ENCODE measurements around the gene MAP3K8.

MAP3K8 gene

GRCh38 chr10:30494558-30494957 lies 60.6 kb downstream of the MAP3K8 start:
- H3K4me2 ChIP-seq (ENCODE audit: low read length): no peak overlapping the region
- H4K12ac ChIP-seq (ENCODE audit: low read depth, low read length): no peak overlapping the region
- no peaks in the 10 kb centered on the region for H3K27me3 ChIP-seq (ENCODE audit: insufficient read depth, low read length)
- H3K36me3 ChIP-seq (ENCODE audit: control insufficient read depth in 1 of 2, insufficient read depth in 2 of 2, low read length in 2 of 2): no peaks in the 10 kb centered on the region
- no peaks in the 10 kb centered on the region for H3K79me1 ChIP-seq (ENCODE audit: low read length)
- no peak overlapping the region for H2AK5ac ChIP-seq (ENCODE audit: low read length)
- H3K79me2 ChIP-seq (ENCODE audit: control insufficient read depth, insufficient read depth, low read length, poor library complexity): no peaks in the 10 kb centered on the region
- no peak overlapping the region for H2BK120ac ChIP-seq (ENCODE audit: insufficient read depth, low read length, poor library complexity)
- no peak overlapping the region for H3K4ac ChIP-seq (ENCODE audit: low read depth, low read length)
- no peak overlapping the region for H3K27ac ChIP-seq (ENCODE audit: low read depth, low read length)
- H2BK5ac ChIP-seq (ENCODE audit: low read depth, low read length, poor library complexity): no peak overlapping the region
- no peak overlapping the region for H3K9ac ChIP-seq (ENCODE audit: low read length)
- H3K18ac ChIP-seq (ENCODE audit: low read length): no peak overlapping the region
- H3K14ac ChIP-seq (ENCODE audit: low read length): no peak overlapping the region
- no peaks in the 10 kb centered on the region for H3K9me3 ChIP-seq (ENCODE audit: insufficient read depth, low read depth, low read length)
- no peak overlapping the region for H2AFZ ChIP-seq (ENCODE audit: insufficient read depth, low read length, poor library complexity)
- DNase-seq: no peak
- no peaks in the 10 kb centered on the region for H3K4me1 ChIP-seq (ENCODE audit: control insufficient read depth in 1 of 2, insufficient read depth in 2 of 2, low read length in 2 of 2)
- no peak overlapping the region for H3K4me3 ChIP-seq (ENCODE audit: low read depth, low read length)
- no peak overlapping the region for H3K23ac ChIP-seq (ENCODE audit: low read length)
- no peak overlapping the region for H4K91ac ChIP-seq (ENCODE audit: low read depth, low read length)
- WGBS (ENCODE audit: extremely low coverage, insufficient coverage, insufficient read length): no CpG with 5 or more reads among the region's 4 CpGs
- no peak overlapping the region for H4K8ac ChIP-seq (ENCODE audit: low read depth, low read length)
- no peak overlapping the region for H2BK12ac ChIP-seq (ENCODE audit: low read length)

GRCh38 chr10:30495687-30496086 lies 61.7 kb downstream of the MAP3K8 start:
- H3K18ac ChIP-seq (ENCODE audit: low read length): no peak overlapping the region
- no CpG with 5 or more reads among the region's 6 CpGs for WGBS (ENCODE audit: extremely low coverage, insufficient coverage, insufficient read length)
- H3K9ac ChIP-seq (ENCODE audit: low read length): no peak overlapping the region
- H3K27ac ChIP-seq (ENCODE audit: low read depth, low read length): no peak overlapping the region
- H2BK12ac ChIP-seq (ENCODE audit: low read length): no peak overlapping the region
- no peak overlapping the region for H3K14ac ChIP-seq (ENCODE audit: low read length)
- H3K4me1 ChIP-seq (ENCODE audit: control insufficient read depth in 1 of 2, insufficient read depth in 2 of 2, low read length in 2 of 2): no peaks in the 10 kb centered on the region
- H3K4me2 ChIP-seq (ENCODE audit: low read length): no peak overlapping the region
- H3K23ac ChIP-seq (ENCODE audit: low read length): no peak overlapping the region
- no peak overlapping the region for H3K4ac ChIP-seq (ENCODE audit: low read depth, low read length)
- H4K91ac ChIP-seq (ENCODE audit: low read depth, low read length): no peak overlapping the region
- H3K4me3 ChIP-seq (ENCODE audit: low read depth, low read length): no peak overlapping the region
- H4K12ac ChIP-seq (ENCODE audit: low read depth, low read length): no peak overlapping the region
- no peaks in the 10 kb centered on the region for H3K27me3 ChIP-seq (ENCODE audit: insufficient read depth, low read length)
- H2AK5ac ChIP-seq (ENCODE audit: low read length): no peak overlapping the region
- no peaks in the 10 kb centered on the region for H3K9me3 ChIP-seq (ENCODE audit: insufficient read depth, low read depth, low read length)
- H3K36me3 ChIP-seq (ENCODE audit: control insufficient read depth in 1 of 2, insufficient read depth in 2 of 2, low read length in 2 of 2): no peaks in the 10 kb centered on the region
- DNase-seq: no peak
- no peak overlapping the region for H2BK5ac ChIP-seq (ENCODE audit: low read depth, low read length, poor library complexity)
- H2AFZ ChIP-seq (ENCODE audit: insufficient read depth, low read length, poor library complexity): no peak overlapping the region
- no peak overlapping the region for H4K8ac ChIP-seq (ENCODE audit: low read depth, low read length)
- H3K79me2 ChIP-seq (ENCODE audit: control insufficient read depth, insufficient read depth, low read length, poor library complexity): no peaks in the 10 kb centered on the region
- H3K79me1 ChIP-seq (ENCODE audit: low read length): no peaks in the 10 kb centered on the region
- no peak overlapping the region for H2BK120ac ChIP-seq (ENCODE audit: insufficient read depth, low read length, poor library complexity)

DNA sequence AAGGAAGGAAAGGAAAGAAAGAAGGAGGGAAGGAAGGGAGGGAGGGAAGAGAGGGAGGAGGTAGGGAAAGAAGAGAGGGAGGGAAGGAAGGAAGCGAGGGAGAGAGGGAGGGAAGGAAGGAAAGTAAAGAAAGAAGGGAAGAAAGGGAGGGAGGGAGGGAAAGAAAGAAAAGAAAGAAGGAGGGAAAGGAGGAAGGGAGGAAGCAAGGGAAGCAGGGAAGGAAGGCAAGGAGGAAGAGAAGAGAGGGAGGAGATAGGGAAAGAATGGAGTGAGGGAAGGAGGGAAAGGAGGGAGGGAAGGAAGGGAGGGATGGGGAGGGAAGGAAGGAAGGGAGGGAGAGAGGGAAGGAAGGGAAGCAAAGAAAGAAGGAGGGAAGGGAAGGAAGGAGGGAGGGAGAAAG lies 65.8 kb downstream of the MAP3K8 start:
- Histone ChIP-seq H3K14ac (ENCODE audit: low read length) (no peak overlapping the region), H3K9ac (ENCODE audit: low read length) (no peak overlapping the region), H3K4me2 (ENCODE audit: low read length) (no peak overlapping the region), H3K4me3 (ENCODE audit: low read depth, low read length) (no peak overlapping the region), H3K9me3 (ENCODE audit: insufficient read depth, low read depth, low read length) (no peaks in the 10 kb centered on the region), H2AFZ (ENCODE audit: insufficient read depth, low read length, poor library complexity) (no peak overlapping the region), H2BK12ac (ENCODE audit: low read length) (no peak overlapping the region), H3K27ac (ENCODE audit: low read depth, low read length) (no peak overlapping the region), H3K79me1 (ENCODE audit: low read length) (no peaks in the 10 kb centered on the region), H3K23ac (ENCODE audit: low read length) (no peak overlapping the region), H3K4me1 (ENCODE audit: control insufficient read depth in 1 of 2, insufficient read depth in 2 of 2, low read length in 2 of 2) (no peaks in the 10 kb centered on the region), H3K27me3 (ENCODE audit: insufficient read depth, low read length) (no peaks in the 10 kb centered on the region), H3K79me2 (ENCODE audit: control insufficient read depth, insufficient read depth, low read length, poor library complexity) (no peaks in the 10 kb centered on the region), H4K12ac (ENCODE audit: low read depth, low read length) (no peak overlapping the region), H2AK5ac (ENCODE audit: low read length) (no peak overlapping the region), H4K8ac (ENCODE audit: low read depth, low read length) (no peak overlapping the region), H3K4ac (ENCODE audit: low read depth, low read length) (no peak overlapping the region), H4K91ac (ENCODE audit: low read depth, low read length) (no peak overlapping the region), H3K18ac (ENCODE audit: low read length) (no peak overlapping the region), H3K36me3 (ENCODE audit: control insufficient read depth in 1 of 2, insufficient read depth in 2 of 2, low read length in 2 of 2) (no peaks in the 10 kb centered on the region), H2BK5ac (ENCODE audit: low read depth, low read length, poor library complexity) (no peak overlapping the region), H2BK120ac (ENCODE audit: insufficient read depth, low read length, poor library complexity) (no peak overlapping the region)
- no CpG with 5 or more reads among the region's 1 CpG for WGBS (ENCODE audit: extremely low coverage, insufficient coverage, insufficient read length)
- no peak for DNase-seq

GRCh38 chr10:30500534-30500933 lies 66.5 kb downstream of the MAP3K8 start:
- Histone ChIP-seq H2BK12ac (ENCODE audit: low read length) (no peak overlapping the region), H3K4me3 (ENCODE audit: low read depth, low read length) (no peak overlapping the region), H3K4me1 (ENCODE audit: control insufficient read depth in 1 of 2, insufficient read depth in 2 of 2, low read length in 2 of 2) (no peaks in the 10 kb centered on the region), H3K79me2 (ENCODE audit: control insufficient read depth, insufficient read depth, low read length, poor library complexity) (no peaks in the 10 kb centered on the region), H3K36me3 (ENCODE audit: control insufficient read depth in 1 of 2, insufficient read depth in 2 of 2, low read length in 2 of 2) (no peaks in the 10 kb centered on the region), H3K4me2 (ENCODE audit: low read length) (no peak overlapping the region), H4K8ac (ENCODE audit: low read depth, low read length) (no peak overlapping the region), H3K27me3 (ENCODE audit: insufficient read depth, low read length) (no peaks in the 10 kb centered on the region), H2BK120ac (ENCODE audit: insufficient read depth, low read length, poor library complexity) (no peak overlapping the region), H2AFZ (ENCODE audit: insufficient read depth, low read length, poor library complexity) (no peak overlapping the region), H3K14ac (ENCODE audit: low read length) (no peak overlapping the region), H2BK5ac (ENCODE audit: low read depth, low read length, poor library complexity) (no peak overlapping the region), H3K23ac (ENCODE audit: low read length) (no peak overlapping the region), H3K27ac (ENCODE audit: low read depth, low read length) (no peak overlapping the region), H3K9me3 (ENCODE audit: insufficient read depth, low read depth, low read length) (no peaks in the 10 kb centered on the region), H3K79me1 (ENCODE audit: low read length) (no peaks in the 10 kb centered on the region), H4K12ac (ENCODE audit: low read depth, low read length) (no peak overlapping the region), H2AK5ac (ENCODE audit: low read length) (no peak overlapping the region), H3K9ac (ENCODE audit: low read length) (no peak overlapping the region), H3K4ac (ENCODE audit: low read depth, low read length) (no peak overlapping the region), H4K91ac (ENCODE audit: low read depth, low read length) (no peak overlapping the region), H3K18ac (ENCODE audit: low read length) (no peak overlapping the region)
- no peak for DNase-seq
- WGBS (ENCODE audit: extremely low coverage, insufficient coverage, insufficient read length): no CpG with 5 or more reads among the region's 2 CpGs
